ENCODE measurements around the gene CUEDC1.

The CUEDC1 gene

DNA sequence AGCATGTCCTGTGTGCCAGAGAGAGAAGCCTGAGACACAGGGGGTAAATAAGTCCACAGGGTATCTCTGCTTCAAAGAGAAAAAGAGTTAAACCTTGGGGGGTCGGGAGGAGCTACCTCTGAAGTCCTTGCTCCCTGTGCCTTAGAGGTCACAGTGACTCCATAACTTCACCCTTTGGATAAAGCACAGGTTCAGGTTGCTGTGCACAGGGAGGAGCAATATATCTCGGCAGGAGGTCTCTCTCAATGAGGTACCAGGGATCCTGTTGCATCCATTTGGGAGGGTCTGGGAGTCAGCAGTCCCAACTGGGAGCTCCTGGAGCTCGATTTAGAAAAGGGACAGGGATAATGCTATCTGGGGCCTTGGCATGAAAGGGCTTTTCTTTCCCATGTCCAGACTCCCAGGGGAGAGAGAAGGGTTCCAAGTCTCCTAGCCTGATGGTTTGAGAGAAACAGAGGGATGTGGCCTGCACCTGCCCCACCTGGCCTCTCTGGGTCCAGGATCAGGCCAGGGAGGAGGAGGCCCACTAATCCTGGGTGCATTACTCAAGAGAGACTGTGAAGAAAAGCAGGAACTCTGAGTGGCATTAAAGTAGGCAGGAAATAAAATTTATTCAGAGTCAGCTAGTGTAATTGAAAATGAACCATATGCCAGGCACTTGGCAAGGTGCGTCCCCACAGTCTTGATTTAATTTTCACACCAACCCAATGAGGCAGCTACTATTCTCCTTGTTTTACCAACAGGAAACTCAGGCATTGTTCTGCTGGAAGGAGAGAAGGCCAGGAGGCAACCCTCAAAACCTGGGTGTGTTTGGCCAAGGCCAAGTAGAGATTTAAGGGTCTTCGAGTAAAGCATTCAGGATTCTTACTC is 40.7 kb downstream of the CUEDC1 start:
- no peak for DNase-seq

DNA sequence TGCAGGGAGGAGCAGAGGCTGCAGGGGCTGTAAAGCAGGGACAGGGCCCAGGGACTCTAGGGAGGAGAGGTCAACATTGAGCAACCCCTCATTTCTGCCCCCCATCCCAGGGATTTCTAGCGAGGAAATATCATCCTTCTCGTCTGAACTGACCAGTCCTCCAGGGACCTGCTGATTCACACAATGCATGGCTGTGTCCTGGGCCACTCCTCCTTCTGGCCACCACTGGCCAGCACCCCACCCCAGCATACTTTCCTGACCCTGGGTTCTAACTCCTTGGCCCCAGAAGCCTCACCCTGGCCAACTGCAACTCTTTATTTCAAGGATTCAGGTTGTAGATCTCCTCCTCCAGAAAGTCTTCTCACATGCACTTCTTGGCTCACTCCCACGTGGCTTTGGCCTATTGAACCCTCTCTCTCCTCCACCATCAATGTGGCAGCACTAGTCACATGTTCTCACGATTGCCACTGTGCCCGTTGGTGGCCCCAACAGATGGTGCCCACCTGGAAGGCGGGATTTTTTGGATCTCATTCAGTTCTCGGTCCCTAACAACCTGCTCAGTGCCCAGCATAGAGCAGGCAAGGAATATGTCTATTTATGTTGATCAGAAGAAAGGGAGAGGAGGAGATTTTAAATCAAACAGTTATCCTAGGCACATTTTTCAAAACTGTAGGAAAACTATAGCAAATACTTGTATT is 41.5 kb downstream of the CUEDC1 start:
- no peak for DNase-seq

GRCh38 chr17:57911834-57912673 is 43.2 kb downstream of the CUEDC1 start:
- DNase-seq, result no peak

GRCh38 chr17:57910462-57911420 is 44.5 kb downstream of the CUEDC1 start:
- no peak for DNase-seq

DNA sequence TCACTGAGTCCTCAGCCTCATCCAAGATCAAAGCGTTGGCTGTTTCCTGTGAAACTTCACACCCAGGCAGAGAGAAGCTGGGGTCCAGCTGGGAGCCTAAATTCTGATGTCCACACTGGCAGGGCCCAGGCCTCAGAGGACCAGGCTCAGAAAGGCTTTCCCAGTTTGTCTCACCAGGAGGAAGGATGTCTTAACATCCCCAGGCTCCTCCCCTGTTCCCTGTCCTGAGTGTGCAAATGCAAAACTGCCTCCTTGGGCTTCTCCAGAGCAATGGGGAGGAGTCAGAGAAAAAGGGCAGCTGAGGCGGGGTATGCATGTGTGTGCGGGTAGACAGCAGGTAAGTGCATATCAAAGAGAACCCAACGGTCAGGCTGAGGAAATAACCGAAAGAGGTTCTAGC is 45.7 kb downstream of the CUEDC1 start:
- DNase-seq, result no peak

DNA sequence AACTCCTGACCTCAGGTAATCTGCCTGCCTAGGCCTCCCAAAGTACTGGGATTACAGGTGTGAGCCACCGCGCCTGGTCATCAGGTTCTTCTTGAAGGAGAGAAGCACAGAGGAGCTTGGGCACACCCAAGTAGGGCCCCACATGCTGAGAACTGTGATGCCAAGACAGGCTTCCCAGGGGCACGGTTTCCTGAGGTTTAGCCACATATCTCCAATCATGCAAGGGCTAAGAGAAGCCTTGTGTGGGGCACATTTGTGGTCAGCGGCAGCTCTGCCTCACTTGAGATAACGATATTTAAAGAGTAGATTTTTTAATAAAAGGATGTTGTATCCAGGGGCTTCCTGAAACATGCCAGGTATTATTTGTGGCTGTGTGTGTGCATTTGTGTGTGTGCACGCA is 46.9 kb downstream of the CUEDC1 start:
- no peak for DNase-seq

DNA sequence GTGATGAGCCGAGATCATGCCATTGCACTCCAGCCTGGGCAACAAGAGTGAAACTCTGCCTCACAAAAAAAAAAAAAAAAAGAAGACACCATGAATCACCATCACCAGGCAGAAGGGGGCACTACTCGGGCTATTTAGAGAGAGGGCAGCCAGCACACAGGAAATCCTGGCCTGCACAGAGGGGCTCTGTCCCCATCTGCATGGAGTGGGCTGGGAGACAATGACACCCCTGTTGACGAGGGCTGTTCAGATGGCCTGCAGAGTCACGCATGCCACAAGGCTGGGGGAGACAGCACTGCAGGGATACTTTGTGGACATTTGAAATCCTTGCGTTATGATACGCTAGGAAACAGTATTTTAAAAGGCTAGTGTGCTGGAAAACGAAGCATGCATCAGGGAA is 48.3 kb downstream of the CUEDC1 start:
- no peak for DNase-seq

DNA sequence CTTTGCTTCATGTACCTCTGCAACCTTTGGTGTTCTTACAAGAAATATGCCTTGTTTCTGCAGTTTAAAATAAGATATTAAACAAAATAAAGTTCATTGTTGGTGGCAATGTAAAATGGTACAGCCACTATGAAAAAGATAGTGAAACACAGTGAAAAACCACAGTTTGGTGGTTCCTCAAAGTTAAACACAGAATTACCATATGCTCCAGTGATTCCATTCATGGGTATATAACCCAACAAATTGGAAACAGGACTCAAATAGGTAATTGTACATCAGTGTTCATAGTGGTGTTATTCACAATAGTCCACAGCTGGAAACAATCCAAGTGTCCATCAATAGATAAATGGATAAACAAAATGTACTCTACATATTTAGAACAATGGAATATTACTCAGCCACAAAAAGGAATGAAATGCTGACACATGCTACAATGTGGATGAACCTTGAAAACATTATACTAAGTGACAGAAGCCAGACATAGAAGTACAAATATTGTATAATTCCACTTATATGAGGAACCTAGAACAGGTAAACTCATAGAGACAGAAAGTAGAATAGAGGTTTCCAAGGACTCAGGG is 49.2 kb downstream of the CUEDC1 start:
- DNase-seq, result no peak

DNA sequence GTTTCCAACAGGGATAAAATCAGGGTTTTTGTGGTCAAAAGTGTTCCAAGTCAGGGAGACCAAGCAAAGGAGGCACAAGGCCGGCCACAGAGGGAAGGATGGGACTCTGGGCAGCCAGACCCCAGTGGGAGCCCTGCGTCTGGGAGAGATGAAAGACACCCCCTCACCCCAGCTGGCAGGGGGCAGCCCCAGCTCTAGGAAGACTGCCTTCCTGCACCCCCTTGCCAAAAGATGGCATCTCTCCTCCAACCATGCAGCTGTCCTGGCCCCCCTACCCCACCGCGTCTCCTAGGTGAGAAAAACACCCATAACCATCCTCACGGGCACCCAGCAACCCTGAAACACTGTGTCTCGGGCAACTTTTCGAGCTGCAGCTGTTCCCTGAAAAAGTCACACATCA is 51.3 kb downstream of the CUEDC1 start:
- DNase-seq, result no peak

DNA sequence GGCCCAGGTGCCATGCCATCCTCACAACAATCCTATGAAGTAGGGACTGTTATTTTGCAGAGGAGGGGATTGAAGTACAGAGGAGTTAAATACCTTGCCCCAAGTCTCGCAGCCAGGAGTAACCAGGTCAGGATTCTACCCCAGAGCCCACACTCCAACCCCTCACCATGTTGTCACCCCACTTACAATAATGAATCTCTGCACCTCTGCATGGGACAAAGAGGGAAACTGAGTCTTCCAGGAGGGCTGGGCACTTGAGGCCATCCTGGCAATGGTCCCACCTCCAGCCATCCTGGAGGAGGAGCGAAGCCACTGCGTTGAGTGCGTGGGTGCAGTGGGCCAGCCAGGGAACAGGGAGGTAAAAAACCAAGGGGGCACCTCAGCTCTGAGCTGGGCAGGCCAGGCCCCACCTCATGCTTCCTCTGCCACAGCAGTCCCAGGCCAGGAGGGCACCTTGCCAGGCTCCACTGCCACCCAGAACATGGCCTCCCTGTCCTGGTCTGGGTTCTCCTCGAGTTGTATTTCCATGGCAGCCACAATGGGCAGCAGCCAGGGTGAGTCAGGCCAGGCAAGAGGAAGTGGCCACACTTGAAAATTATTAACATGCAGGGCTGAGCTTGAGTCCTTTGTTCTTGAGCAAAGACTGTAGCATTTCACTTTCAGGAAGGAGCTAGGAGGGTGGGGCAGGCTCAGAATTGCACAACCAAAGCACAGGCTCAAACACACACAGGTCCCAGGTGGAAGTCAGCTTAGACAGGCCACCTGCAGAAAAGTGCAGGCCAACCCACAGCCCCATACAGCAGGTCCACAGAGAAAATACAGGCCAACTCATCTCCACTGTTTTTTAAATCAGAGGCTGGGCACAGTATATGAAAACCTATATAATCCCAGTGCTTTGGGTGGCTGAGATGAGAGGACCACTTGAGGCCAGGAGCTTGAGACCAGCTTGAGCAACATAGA is 52.1 kb downstream of the CUEDC1 start:
- no peak for DNase-seq

DNA sequence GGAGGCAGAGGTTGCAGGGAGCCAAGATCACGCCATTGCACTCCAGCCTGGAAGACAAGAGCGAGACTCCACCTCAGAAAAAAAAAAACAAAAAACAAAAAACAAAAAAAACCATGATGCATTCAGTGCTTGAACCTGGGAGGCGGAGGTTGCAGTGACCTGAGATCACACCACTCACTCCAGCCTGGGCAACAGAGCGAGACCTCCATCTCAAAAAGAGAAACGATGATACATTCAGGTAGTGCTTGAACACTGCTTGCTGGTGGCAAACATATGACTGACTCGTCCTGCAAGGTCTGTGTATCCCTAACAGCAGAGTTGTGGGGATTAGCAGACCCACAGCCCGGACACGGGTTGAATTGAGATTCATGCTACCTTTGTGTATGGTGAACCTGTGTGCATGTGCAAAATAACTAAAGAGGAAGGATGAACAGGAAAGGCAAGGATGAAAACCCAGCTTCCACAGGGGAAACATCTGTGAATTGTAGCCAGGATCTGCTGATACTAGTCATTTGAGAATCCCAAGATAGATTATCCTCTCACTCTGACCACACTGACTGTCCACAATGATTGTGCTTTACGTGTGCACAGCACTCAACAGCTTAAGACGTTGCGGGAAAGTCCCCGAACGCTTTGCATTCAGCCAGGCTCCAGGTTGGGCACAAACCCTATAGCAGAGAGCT is 53.0 kb downstream of the CUEDC1 start:
- no peak for DNase-seq

- DNase-seq, result no peak
Measured at GRCh38 chr17:57900991-57901743, 54.0 kb downstream of the CUEDC1 start.

- DNase-seq, result no peak
Measured at GRCh38 chr17:57899822-57900221, 55.4 kb downstream of the CUEDC1 start.

GRCh38 chr17:57899391-57899790 is 55.8 kb downstream of the CUEDC1 start:
- DNase-seq, result no peak

DNA sequence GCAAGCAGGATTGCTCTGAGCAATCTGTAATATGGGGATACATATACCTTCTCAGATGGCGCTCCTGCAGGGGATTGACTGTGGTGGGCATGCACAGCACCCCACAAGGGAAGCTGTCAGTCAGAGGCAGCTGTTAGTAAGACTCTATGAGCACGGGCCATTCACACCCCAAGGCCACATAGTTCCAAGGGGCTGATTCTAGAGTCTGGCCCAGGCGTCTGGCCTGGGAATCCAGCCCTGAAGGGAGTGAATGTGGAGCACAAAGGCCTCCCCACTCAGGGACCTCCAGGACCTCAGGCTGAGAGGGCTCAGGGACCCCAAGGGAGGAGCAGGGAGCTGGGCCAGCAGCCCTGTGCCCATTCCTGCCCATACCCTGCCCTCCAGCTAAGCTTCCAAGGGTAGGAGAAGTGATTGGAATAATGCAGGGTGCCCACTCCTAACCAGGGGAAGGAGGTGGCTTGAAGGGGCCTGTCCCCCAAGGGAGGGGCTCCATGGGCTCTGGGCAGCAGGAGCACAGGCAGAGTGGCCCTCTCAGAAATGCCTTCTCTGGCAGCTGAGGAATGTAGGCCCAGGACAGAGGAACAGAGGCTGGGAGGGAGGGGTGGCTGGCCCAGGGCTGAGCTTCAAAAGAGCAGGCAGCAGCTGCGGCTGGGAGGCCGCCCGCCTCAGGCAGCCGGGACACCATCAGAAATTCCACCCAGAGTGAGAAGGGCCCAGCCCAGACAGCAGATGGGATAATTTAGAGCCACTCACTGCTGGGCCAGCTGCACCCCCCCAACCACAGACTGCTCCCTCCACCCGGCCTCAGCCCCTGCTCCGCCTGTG is 56.5 kb downstream of the CUEDC1 start:
- DNase-seq, result no peak

- DNase-seq, result no peak
Measured at GRCh38 chr17:57895382-57896060, 59.7 kb downstream of the CUEDC1 start.

DNA sequence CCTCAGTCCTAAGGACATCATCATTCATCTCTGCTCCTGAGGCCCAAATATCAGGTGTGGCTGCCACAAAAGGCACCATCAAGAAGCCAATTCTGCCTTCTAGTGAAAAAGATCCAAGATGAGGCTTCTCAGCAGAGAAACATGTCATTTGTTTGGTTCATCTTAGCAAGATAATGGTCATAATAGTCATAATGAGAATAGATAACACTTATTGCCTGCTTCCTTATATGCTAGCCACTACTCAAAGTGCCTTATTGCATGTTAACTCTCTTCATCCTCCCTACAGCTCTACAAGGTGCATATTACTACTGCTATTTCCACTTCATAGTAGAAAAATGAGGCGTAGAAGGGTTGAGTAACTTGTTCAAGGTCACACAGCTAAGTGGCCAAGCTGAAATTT is 60.4 kb downstream of the CUEDC1 start:
- no peak for DNase-seq

Measured in activated CD8-positive, alpha-beta memory T cell treated with anti-CD3 and anti-CD28 coated beads for 24 hours (primary cell).